Esophagus muscularis mucosa (tissue), 3 donors: ENCODE results near the gene ECPAS.
A peak's percentile ranks its signal among the peaks of the same experiment; 100 is the strongest.

ENCODE experiments used
- POLR2AphosphoS5 ChIP-seq, 2 donors: sonication (generic); formaldehyde crosslinking; IDR thresholded peaks; one replicate each; pipeline ENCODE4 v1.6.1; 2017; ENCODE audit warnings: antibody characterized with exemption in 2 of 2
- TF ChIP-seq, protein P1 (sequence below), 3 experiments: fragments of 200-600 bp in 2 of 3; fragments of 450-650 bp in 1 of 3; sonication (generic) in 2 of 3; IDR thresholded peaks; one replicate each; pipeline ENCODE4 v1.5.1; 2017 to 2019; ENCODE audit warnings: antibody characterized with exemption in 3 of 3, mild to moderate bottlenecking in 2 of 3, moderate library complexity in 1 of 3

DNA sequence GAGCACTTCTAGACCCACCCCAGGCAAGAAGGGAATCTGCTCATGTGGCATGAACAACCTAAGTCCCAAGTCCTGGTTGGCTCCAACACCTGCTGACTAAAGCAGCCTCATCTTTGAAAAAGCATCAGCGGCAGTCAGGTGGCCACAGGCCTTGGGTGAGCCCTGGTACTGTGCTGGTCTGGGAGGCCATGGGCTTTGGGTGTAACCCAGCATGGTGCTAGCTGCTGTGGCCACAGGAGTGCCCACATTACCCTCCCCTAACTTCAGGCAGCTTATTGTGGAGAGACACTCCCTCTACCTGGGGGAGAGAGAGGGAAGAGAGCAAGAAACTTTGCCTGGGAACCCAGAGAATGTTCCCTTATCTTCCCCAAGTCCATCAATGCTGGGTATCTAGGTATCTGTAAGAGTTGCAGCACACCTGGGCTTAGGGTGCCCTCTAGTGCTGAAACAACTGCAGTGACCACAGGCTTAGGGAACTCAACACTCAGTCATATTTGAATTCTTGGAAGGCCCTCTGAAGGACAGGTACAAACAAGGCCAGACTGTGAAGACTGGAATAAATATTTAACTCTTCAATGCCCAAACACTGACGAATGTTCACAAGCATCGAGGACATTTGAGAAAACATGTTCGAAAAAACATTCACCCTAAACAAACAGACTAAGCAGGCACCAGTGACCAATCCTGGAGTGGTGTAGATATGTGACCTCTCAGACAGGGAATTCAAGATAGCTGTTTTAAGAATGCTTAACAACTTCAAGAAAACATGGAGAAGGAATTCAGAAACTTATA is 84.2 kb downstream of the ECPAS start:
- TF ChIP-seq, protein P1, sequence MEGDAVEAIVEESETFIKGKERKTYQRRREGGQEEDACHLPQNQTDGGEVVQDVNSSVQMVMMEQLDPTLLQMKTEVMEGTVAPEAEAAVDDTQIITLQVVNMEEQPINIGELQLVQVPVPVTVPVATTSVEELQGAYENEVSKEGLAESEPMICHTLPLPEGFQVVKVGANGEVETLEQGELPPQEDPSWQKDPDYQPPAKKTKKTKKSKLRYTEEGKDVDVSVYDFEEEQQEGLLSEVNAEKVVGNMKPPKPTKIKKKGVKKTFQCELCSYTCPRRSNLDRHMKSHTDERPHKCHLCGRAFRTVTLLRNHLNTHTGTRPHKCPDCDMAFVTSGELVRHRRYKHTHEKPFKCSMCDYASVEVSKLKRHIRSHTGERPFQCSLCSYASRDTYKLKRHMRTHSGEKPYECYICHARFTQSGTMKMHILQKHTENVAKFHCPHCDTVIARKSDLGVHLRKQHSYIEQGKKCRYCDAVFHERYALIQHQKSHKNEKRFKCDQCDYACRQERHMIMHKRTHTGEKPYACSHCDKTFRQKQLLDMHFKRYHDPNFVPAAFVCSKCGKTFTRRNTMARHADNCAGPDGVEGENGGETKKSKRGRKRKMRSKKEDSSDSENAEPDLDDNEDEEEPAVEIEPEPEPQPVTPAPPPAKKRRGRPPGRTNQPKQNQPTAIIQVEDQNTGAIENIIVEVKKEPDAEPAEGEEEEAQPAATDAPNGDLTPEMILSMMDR (IDR thresholded peaks at IDR 0.05), result peak in 1 of 3 experiments; percentile 22
- TF ChIP-seq POLR2AphosphoS5 (IDR thresholded peaks at IDR 0.05), result no peak
